ENCODE measurements around the gene TOM1L2. TPM values are rescaled to one million over a fixed set of nuclear protein-coding genes. Genes with fewer than 3 reads are reported as not detected.

The TOM1L2 gene
- total RNA-seq, 1 donor from 2014 or later: 18.3 TPM

GRCh38 chr17:17887752-17888304 is 84.4 kb downstream of the TOM1L2 start:
- POLR2A ChIA-PET: no interaction called here
- H3K36me3 Mint-ChIP-seq (ENCODE audit: low read depth): peaks cover 36% of the 10 kb centered on the region
- no peaks in the 10 kb centered on the region for H3K27me3 Mint-ChIP-seq
- no peak overlapping the region for H3K4me3 Mint-ChIP-seq
- DNase-seq (no peak), ATAC-seq (ENCODE audit: low read depth) (no peak)
- intact Hi-C loops (cut with micrococcal nuclease): no loop called here
- no peak overlapping the region for H3K27ac Mint-ChIP-seq
- TF ChIP-seq, protein P1, sequence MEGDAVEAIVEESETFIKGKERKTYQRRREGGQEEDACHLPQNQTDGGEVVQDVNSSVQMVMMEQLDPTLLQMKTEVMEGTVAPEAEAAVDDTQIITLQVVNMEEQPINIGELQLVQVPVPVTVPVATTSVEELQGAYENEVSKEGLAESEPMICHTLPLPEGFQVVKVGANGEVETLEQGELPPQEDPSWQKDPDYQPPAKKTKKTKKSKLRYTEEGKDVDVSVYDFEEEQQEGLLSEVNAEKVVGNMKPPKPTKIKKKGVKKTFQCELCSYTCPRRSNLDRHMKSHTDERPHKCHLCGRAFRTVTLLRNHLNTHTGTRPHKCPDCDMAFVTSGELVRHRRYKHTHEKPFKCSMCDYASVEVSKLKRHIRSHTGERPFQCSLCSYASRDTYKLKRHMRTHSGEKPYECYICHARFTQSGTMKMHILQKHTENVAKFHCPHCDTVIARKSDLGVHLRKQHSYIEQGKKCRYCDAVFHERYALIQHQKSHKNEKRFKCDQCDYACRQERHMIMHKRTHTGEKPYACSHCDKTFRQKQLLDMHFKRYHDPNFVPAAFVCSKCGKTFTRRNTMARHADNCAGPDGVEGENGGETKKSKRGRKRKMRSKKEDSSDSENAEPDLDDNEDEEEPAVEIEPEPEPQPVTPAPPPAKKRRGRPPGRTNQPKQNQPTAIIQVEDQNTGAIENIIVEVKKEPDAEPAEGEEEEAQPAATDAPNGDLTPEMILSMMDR (IDR thresholded peaks at IDR 0.05): no peak
- H3K9me3 Mint-ChIP-seq: no peaks in the 10 kb centered on the region
- peaks cover 9% of the 10 kb centered on the region for H3K4me1 Mint-ChIP-seq
- CTCF ChIA-PET: interaction anchor here (0.7 kb wide), 1 partner anchor 32 kb away, joined by 3 read pairs; no protein-coding TSS in a partner anchor

DNA sequence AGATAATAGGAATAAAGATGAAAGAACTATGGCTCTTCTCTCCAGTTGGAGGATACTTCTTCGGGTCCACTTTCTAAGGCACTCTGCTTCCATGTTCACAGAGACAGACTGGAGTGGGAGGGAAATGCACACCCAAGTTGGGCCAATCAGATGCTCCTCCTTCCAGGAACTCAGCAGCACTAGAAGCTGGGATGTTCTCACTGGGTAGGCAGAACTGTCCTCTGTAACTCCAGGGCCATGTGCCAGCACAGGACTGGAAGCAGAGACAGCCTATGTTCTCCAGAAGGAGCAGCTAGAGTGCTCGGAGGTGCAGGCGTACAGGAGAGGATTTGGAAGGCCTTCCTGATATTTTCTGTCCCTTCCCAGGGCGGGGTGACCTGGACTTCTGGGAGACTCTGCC is 85.5 kb downstream of the TOM1L2 start:
- peaks cover 37% of the 10 kb centered on the region for H3K36me3 Mint-ChIP-seq (ENCODE audit: low read depth)

GRCh38 chr17:17886226-17886625 is 86.0 kb downstream of the TOM1L2 start:
- Mint-ChIP-seq H3K4me3 (no peak overlapping the region), H3K27ac (no peak overlapping the region), H3K4me1 (peaks cover 9% of the 10 kb centered on the region), H3K27me3 (no peaks in the 10 kb centered on the region), H3K9me3 (no peaks in the 10 kb centered on the region), H3K36me3 (ENCODE audit: low read depth) (peaks cover 38% of the 10 kb centered on the region)
- DNase-seq (no peak), ATAC-seq (ENCODE audit: low read depth) (no peak)
- CTCF ChIA-PET: no interaction called here
- intact Hi-C loops (cut with micrococcal nuclease): no loop called here
- TF ChIP-seq, protein P1 (IDR thresholded peaks at IDR 0.05): no peak
- POLR2A ChIA-PET: no interaction called here

More for the DNA sequence above, 85.5 kb downstream of the TOM1L2 start:
- no peak for DNase-seq
- intact Hi-C loops (cut with micrococcal nuclease): no loop called here
- H3K9me3 Mint-ChIP-seq: no peaks in the 10 kb centered on the region
- H3K27me3 Mint-ChIP-seq: no peaks in the 10 kb centered on the region
- H3K4me3 Mint-ChIP-seq: no peak overlapping the region
- ChIA-PET CTCF (no interaction called here), POLR2A (no interaction called here)
- ATAC-seq (ENCODE audit: low read depth): no peak
- no peak overlapping the region for H3K27ac Mint-ChIP-seq
- TF ChIP-seq, protein P1 (IDR thresholded peaks at IDR 0.05): no peak
- H3K4me1 Mint-ChIP-seq: peaks cover 9% of the 10 kb centered on the region

DNA sequence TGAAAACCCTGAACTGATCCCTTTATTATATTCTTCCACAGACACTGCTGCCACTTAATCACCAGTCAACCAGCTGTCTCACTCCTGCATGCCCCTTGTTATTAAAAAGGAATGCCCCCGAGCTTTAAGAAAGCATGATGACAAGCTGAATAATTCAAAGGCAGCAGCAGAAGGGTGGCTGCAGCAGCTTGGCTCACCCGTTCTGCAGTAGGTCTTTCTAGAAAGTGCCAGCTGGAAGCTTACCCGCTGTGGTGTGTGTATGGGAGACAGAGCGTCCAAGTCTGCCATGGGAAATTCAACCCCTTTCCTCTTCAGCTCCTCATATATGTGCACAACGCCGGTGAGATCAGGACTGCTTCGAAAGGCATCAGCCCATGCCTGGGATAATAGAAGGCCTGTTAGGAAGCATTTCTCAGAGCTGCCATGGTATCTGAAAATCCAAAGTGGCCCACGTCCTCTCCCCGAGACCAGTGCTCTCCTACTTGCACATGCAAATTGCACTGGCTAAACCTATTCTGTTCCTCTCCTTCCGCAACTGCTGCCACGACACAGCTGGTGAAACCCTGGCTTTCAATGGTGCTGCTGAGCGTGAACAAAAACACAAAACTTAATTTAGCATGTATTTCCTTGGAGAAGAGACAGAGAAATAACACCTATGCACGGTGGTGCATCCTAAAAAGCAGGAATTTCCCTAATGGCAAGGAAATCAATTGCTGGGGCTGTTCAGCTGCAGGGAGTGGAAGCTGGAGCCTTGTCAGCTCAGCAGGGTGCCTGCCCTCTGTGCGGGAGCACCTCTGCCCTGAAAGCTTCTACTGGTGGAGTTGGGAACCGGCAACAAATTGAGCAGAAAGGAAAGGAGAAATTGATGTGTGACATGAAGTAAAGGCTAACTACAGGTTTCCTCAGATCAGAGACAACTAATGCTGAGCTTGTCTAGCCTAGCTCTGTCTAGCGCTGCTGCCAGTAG is 87.5 kb downstream of the TOM1L2 start:
- Mint-ChIP-seq H3K9me3 (no peaks in the 10 kb centered on the region), H3K4me3 (no peak overlapping the region), H3K4me1 (peaks cover 2% of the 10 kb centered on the region), H3K27me3 (no peaks in the 10 kb centered on the region), H3K36me3 (ENCODE audit: low read depth) (peaks cover 50% of the 10 kb centered on the region), H3K27ac (no peak overlapping the region)
- TF ChIP-seq, protein P1 (IDR thresholded peaks at IDR 0.05): no peak
- no peak for ATAC-seq (ENCODE audit: low read depth)
- no peak for DNase-seq
- intact Hi-C loops (cut with micrococcal nuclease): no loop called here
- ChIA-PET CTCF (no interaction called here), POLR2A (no interaction called here)

DNA sequence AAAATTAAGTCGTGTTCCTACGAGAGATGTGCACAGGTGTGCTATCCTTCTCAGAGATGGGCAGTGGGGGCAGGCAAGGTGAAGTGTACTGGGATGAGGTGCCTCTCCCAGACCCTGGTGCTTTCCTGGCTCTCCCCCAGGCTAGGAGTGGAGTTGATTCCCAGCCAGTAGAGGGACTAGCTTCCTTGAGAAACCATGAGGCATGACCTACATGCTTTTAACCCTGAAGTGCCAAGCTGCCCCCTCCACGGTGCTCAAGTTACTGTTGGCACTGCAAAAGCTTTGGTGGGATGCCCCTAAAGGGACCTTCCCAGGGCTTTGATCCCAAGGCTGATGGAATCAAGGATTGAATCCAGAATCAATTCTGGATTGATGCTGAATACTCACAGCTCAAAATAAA is 88.4 kb downstream of the TOM1L2 start:
- ChIA-PET CTCF (no interaction called here), POLR2A (no interaction called here)
- H3K36me3 Mint-ChIP-seq (ENCODE audit: low read depth): peaks cover 58% of the 10 kb centered on the region
- H3K27ac Mint-ChIP-seq: no peak overlapping the region
- no peaks in the 10 kb centered on the region for H3K9me3 Mint-ChIP-seq
- TF ChIP-seq, protein P1 (IDR thresholded peaks at IDR 0.05): no peak
- H3K4me3 Mint-ChIP-seq: no peak overlapping the region
- DNase-seq (no peak), ATAC-seq (ENCODE audit: low read depth) (no peak)
- intact Hi-C loops (cut with micrococcal nuclease): no loop called here
- no peaks in the 10 kb centered on the region for H3K27me3 Mint-ChIP-seq
- H3K4me1 Mint-ChIP-seq: no peaks in the 10 kb centered on the region

Data from activated B cell treated with CpG ODN at 0.5 μM for 24 hours (primary cell).